Hematopoietic multipotent progenitor cell treated with erythropoietin and hydrocortisone succinate and interleukin-3 and kit ligand, for 6 days (in vitro differentiated cells): ENCODE data around the gene NREP.

Source experiments
- DNase-seq: peaks from one replicate; pipeline ENCODE4 v3.0.0-alpha.2; 2015

NREP gene

DNA sequence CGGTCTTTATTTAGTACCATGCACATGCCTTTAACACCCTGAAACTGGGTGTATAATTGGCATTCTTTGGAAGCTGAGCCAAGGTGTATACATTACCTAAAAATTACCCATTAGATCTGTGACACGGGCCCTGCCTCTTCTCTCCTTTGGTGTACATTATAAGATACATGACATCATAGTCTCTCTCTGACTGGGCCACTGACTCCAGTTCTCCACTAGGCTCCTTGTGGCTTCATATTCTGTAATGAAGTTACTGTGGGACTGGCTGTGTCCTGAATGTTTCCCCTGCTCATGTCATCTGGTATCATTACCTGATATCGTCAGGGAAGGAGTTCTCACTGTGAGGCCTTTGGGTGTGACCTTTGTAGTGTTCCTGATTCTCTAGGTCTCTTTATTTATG lies 65.5 kb downstream of the NREP start:
- no peak for DNase-seq

DNA sequence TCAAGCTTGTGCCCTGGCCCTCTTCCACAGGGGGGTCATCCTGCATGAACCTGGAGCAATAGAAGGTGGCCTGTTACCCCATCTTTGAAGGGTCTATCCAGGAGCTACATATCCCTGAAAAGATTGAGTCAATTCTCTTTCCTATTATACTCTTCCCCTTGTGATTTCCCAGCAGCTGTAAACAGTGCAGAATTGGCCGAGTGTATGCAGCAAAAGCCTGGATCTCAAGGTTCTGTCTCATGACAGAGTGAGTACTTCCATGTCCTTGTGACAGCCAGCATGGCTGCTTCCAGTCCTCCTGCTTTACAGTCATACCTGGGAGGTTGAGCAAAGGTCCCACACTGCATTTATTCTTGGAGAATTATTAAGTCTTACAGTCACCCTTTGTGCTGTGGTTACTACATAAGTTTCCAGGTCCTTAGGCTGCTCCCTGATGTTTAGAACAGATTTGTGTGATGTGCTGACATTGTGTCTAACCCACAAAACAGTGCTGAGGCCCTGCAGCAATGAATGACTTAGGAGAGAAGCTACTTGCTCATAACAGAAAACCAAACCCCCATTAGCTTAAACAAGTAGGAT lies 67.5 kb downstream of the NREP start:
- DNase-seq, result no peak

DNA sequence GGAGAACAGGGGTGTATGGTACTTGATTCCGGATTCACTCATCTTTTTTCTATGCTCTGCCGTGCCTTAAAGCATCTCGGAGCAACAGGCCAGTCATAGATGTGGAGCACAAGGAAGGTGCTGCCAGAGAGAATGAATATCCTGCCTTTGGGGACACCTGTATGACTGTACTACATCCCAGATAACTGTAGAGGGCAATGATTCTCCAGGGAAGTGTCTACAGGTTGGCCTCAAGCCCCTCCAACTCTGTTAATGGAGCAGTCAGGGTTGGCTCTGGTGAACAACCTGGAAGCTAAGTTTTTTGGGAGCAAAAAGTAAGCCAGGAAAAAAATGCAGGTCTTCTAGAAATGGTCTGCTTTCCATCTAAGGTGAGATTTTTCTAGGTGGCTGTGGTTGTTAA lies 71.0 kb downstream of the NREP start:
- DNase-seq, result peak; percentile 47

DNA sequence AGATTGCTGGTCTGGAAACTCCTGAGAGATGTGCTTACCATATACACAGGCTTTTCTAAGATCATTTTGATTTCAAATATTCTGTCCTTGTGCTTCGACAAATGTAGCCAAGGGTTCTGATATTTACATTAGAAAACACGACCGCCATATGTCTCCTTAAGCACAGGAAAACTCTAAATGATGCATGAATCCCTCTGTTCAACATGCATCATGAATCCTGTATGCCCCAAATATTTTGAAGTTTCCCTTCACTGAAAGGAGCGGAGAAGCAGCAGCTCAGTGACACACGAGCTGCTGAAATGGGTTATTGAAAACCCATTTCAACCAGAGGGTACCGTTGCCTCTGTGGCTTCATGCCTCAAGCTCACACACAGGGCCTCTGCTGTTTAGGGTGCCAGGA lies 74.4 kb downstream of the NREP start:
- no peak for DNase-seq

DNA sequence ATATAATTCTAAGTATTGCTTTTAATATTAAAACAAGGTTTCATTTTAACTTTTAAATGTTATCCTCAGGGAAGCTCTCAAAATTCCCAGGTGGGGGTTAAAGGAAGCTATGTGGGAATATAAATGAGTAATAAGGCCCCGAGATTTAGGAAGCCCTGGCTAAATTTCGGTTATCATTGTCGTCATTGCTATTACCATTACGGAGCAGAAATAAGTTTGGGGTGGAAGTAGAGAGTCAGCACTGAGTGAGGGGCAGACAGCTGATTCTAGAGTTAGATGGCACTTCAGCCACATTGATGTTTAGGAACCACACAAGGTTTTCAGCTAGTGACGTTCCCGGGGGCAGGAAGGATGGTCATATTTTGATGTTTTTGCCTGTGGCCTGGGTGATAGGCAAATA lies 74.9 kb downstream of the NREP start:
- no peak for DNase-seq

DNA sequence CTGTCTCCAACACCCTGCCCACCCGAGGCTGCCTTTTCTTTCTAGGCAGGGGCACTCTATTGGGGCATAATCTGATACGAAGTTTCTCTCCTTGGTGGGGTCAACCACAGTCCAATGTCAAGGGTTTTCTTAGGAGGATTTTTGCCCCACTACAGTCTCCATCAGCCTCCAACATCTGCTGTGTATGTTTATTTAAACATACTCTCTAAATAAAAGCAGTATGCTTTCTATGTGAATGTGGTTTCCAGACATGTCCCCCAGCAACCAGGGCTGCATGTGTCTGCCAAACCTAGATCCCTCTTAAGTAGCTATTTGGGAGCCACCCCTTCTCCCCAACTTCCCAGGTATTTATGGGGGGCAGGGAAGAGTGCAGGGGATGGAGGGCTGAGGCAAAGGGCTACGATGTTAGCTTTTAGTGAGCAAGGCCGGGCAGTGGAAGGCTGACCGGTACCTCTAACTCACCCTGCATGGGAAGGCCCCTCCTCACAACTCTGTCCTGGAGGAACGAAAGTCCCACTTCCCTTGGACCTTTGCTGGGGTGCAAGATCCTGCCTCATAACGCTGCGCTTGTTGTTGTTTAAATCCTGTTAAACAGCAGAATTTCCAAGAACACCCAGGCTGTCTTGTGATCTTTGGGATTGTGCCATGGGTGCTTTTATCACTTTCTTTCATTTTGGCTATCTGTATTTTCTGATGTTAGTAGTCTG lies 75.4 kb downstream of the NREP start:
- DNase-seq, result no peak

DNA sequence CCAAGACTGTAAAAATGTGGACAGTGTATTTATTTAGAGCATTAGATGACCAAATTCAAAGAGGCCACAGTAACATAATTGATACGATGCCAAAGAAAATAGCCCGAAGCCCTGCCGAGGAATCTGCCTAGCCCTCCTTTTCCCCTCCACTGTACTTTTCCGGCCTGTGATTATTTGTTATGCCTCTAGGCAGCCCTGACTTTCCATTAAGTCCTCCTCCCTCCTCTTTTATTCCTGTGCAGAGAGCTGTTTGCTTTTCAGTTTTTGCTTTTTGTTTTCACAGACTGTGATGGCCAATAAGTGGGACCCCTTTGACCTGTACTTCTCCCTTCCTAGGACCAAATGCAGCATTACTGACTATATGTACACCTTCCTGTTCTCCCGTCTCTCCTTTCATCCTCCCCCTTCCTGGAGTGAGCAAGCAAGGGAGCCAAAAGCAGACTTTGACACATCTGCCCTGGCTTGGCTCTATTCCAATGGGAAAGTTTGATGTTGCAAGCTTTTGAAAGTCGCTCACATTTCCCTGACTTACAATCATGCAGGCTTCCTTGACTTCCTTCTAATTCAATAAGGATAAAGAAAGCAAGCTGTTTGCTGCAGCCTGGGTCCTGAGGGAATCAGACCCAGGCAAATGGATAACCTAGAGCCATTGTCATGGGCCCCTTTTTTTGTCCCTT lies 76.1 kb downstream of the NREP start:
- DNase-seq, result no peak

DNA sequence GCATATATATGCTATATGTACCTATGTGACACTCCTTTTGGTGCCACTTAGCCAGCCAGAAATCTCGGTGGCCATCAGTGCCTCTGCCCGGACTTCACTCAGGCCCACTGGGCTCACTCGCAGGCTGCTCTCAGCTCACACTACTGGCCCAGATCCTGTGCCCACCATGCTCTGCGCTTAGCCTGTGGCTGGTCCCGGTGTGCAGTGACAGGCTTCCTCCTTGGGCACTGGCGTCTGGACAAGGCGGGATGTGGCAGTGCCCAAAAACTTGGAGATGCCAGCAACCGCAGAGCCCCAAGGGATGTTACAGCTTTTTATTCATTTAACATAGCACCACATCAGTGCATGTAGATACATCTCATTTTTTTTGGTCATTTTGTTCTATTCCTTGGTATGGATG lies 77.4 kb downstream of the NREP start:
- no peak for DNase-seq
